Measurements from ENCODE around the gene VWA1. TPM values are rescaled to one million over a fixed set of nuclear protein-coding genes. Genes with fewer than 3 reads are reported as not detected.
"Not testable (repeated sequence)": the region's sequence is repeated elsewhere in the genome, so short reads cannot be mapped to it uniquely, and the experiment has no call there.

VWA1 gene
- total RNA-seq, 1 donor from 2014 or later: 44.5 TPM

GRCh38 chr1:1440262-1441001 lies 4.9 kb downstream of the VWA1 start:
- Mint-ChIP-seq H3K36me3 (no peaks in the 10 kb centered on the region), H3K27ac (peak overlapping the region; percentile 64), H3K4me3 (no peak overlapping the region), H3K27me3 (no peaks in the 10 kb centered on the region), H3K9me3 (no peaks in the 10 kb centered on the region), H3K4me1 (ENCODE audit: unreplicated experiment) (peaks cover 5% of the 10 kb centered on the region)
- no peak for TF ChIP-seq CTCF (conservative IDR thresholded peaks at IDR 0.05)
- DNase-seq (ENCODE audit: extremely low spot score, unreplicated experiment): no peak

- H3K27me3 Mint-ChIP-seq: no peaks in the 10 kb centered on the region
- peak overlapping the region; percentile 64 for H3K27ac Mint-ChIP-seq
- no peak overlapping the region for H3K4me3 Mint-ChIP-seq
- DNase-seq (ENCODE audit: extremely low spot score, unreplicated experiment): peak; percentile 78
- H3K36me3 Mint-ChIP-seq: no peaks in the 10 kb centered on the region
- peaks cover 5% of the 10 kb centered on the region for H3K4me1 Mint-ChIP-seq (ENCODE audit: unreplicated experiment)
- no peaks in the 10 kb centered on the region for H3K9me3 Mint-ChIP-seq
- peak; percentile 81 for TF ChIP-seq CTCF (conservative IDR thresholded peaks at IDR 0.05)
These were observed 5.8 kb downstream of the VWA1 start for GRCh38 chr1:1441002-1441888.

GRCh38 chr1:1442069-1442770 lies 6.7 kb downstream of the VWA1 start:
- no peaks in the 10 kb centered on the region for H3K36me3 Mint-ChIP-seq
- H3K4me1 Mint-ChIP-seq (ENCODE audit: unreplicated experiment): peaks cover 5% of the 10 kb centered on the region
- DNase-seq (ENCODE audit: extremely low spot score, unreplicated experiment): no peak
- no peak overlapping the region for H3K27ac Mint-ChIP-seq
- H3K9me3 Mint-ChIP-seq: no peaks in the 10 kb centered on the region
- H3K4me3 Mint-ChIP-seq: no peak overlapping the region
- TF ChIP-seq CTCF (conservative IDR thresholded peaks at IDR 0.05): no peak
- no peaks in the 10 kb centered on the region for H3K27me3 Mint-ChIP-seq

- not testable (repeated sequence) for H3K27me3 Mint-ChIP-seq; H3K36me3 Mint-ChIP-seq; H3K4me3 Mint-ChIP-seq; H3K9me3 Mint-ChIP-seq; H3K4me1 Mint-ChIP-seq (ENCODE audit: unreplicated experiment); H3K27ac Mint-ChIP-seq; DNase-seq (ENCODE audit: extremely low spot score, unreplicated experiment)
These were observed 11.1 kb downstream of the VWA1 start for GRCh38 chr1:1446631-1447030.

GRCh38 chr1:1449099-1449739 lies 13.7 kb downstream of the VWA1 start, which contains the start of gene ATAD3C:
Gene ATAD3C (plus strand): TSS chr1:1449689. CDS start chr1:1450684, 995 bp downstream.
- Mint-ChIP-seq H3K27ac (no peak within 1 kb of the TSS), H3K4me1 (ENCODE audit: unreplicated experiment) (no peaks in the 10 kb centered on the region), H3K27me3 (peaks cover 7% of the 10 kb centered on the region), H3K9me3 (no peaks in the 10 kb centered on the region), H3K4me3 (no peak within 1 kb of the TSS), H3K36me3 (no peaks in the 10 kb centered on the region)
- no peak for DNase-seq (ENCODE audit: extremely low spot score, unreplicated experiment)
- TF ChIP-seq CTCF (conservative IDR thresholded peaks at IDR 0.05): no peak

- not testable (repeated sequence) for H3K27me3 Mint-ChIP-seq; DNase-seq (ENCODE audit: extremely low spot score, unreplicated experiment); H3K4me3 Mint-ChIP-seq; H3K9me3 Mint-ChIP-seq; H3K4me1 Mint-ChIP-seq (ENCODE audit: unreplicated experiment); H3K36me3 Mint-ChIP-seq; H3K27ac Mint-ChIP-seq
These were observed 15.1 kb downstream of the VWA1 start for GRCh38 chr1:1450616-1451015.
